Upper lobe of left lung (tissue), 6 donors: ENCODE data around the gene DOCK4. TPM values are rescaled to one million over a fixed set of nuclear protein-coding genes. Genes with fewer than 3 reads are reported as not detected.

ENCODE experiments used
- ATAC-seq, 2 donors: fragments of 200-7000 bp; cut with Tn5 transposase; one replicate each; pipeline ENCODE4 v1.9.1; 2022; ENCODE audit warnings: mild to moderate bottlenecking in 2 of 2, moderate library complexity in 2 of 2; ENCODE audit not compliant: low FRiP score in 2 of 2
- DNase-seq, 2 donors: peaks; one replicate each; pipeline ENCODE4 v3.0.0-alpha.2; 2019 to 2020
- H3K27ac ChIP-seq, 4 donors: fragments of 200-600 bp; sonication (generic); one replicate each; pipeline ENCODE4 v1.5.1; 2016 to 2019
- H3K27me3 ChIP-seq, 4 donors: fragments of 200-600 bp; sonication (generic); one replicate each; pipeline ENCODE4 v1.5.1; 2017 to 2019
- H3K36me3 ChIP-seq, 4 donors: fragments of 200-600 bp; sonication (generic); one replicate each; pipeline ENCODE4 v1.5.1; 2016 to 2019
- H3K4me1 ChIP-seq, 4 donors: fragments of 200-600 bp; sonication (generic); one replicate each; pipeline ENCODE4 v1.5.1; 2018 to 2019
- H3K4me3 ChIP-seq, 4 donors: fragments of 200-600 bp; sonication (generic); one replicate each; pipeline ENCODE4 v1.5.1; 2017 to 2019; ENCODE audit warnings: mild to moderate bottlenecking in 2 of 4, moderate library complexity in 1 of 4
- H3K9me3 ChIP-seq, 4 donors: fragments of 200-600 bp; sonication (generic); one replicate each; pipeline ENCODE4 v1.5.1; 2018 to 2019
- EP300 ChIP-seq, 4 donors: sonication (generic); formaldehyde crosslinking; IDR thresholded peaks; one replicate each; pipeline ENCODE4 v1.5.1; 2017; ENCODE audit warnings: antibody characterized with exemption in 4 of 4, control low read depth in 2 of 4
- POLR2A ChIP-seq, 4 donors: fragments of 450-650 bp; IDR thresholded peaks; one replicate each; pipeline ENCODE4 v1.5.1; 2016 to 2017; ENCODE audit warnings: antibody characterized with exemption in 4 of 4, mild to moderate bottlenecking in 2 of 4
- POLR2AphosphoS5 ChIP-seq, 2 donors: sonication (generic); formaldehyde crosslinking; IDR thresholded peaks; one replicate each; pipeline ENCODE4 v1.5.1; 2017; ENCODE audit warnings: antibody characterized with exemption in 2 of 2
- WGBS, 2 donors: methylation state at CpG; one replicate each; pipeline ENCODE4 v1.1.5; 2017 to 2018; 5-methylcytosine and 5-hydroxymethylcytosine counted together
- small RNA-seq, 4 donors: library from RNA; depleted of rRNA; stranded (forward); fragments of <200 nt; gene quantifications; one replicate each; pipeline ENCODE3, GENCODE V24; 2016
- total RNA-seq, 6 donors: library from RNA; depleted of rRNA in 4 of 6; stranded (reverse); fragments of >200 nt in 4 of 6; gene quantifications; one replicate each; pipeline versions ENCODE4 v1.1.0 to v1.2.1, GENCODE V29; 2016 to 2021
- TF ChIP-seq, protein P1 (sequence below), 6 experiments: fragments of 450-650 bp in 4 of 6; fragments of 200-600 bp in 2 of 6; sonication (generic) in 2 of 6; IDR thresholded peaks; one replicate each; pipeline ENCODE4 v1.5.1; 2016 to 2019; ENCODE audit warnings: antibody characterized with exemption in 6 of 6
- donor health status: DM: no; HTN: no; CAD: no; lungs with moderate emphysema.
- donor health status: DM: no; HTN: yes; CAD: no; lungs with severe emphysema.

The DOCK4 gene
- total RNA-seq, 6 donors from 2014 or later: 53.6 to 166 (median 100) TPM

DNA sequence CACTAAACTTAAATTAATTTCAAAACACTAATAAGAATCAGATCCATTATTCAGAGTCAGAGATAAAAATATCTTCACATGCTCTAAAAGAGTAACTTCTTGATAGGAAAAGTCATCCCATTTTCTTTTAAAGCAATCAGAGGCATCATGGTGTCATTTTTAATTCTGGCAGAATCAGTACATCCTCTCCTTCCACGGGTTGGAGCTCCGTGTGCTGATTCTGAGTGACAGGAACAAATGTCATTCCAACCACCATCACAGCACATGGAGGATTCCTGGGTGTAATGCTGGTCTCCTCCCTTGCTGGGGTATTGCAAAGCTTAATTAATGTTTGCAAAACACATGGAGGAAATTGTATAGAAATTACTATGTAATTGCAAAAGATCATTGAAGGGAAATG lies 529.4 kb downstream of the DOCK4 start:
- TF ChIP-seq, protein P1, sequence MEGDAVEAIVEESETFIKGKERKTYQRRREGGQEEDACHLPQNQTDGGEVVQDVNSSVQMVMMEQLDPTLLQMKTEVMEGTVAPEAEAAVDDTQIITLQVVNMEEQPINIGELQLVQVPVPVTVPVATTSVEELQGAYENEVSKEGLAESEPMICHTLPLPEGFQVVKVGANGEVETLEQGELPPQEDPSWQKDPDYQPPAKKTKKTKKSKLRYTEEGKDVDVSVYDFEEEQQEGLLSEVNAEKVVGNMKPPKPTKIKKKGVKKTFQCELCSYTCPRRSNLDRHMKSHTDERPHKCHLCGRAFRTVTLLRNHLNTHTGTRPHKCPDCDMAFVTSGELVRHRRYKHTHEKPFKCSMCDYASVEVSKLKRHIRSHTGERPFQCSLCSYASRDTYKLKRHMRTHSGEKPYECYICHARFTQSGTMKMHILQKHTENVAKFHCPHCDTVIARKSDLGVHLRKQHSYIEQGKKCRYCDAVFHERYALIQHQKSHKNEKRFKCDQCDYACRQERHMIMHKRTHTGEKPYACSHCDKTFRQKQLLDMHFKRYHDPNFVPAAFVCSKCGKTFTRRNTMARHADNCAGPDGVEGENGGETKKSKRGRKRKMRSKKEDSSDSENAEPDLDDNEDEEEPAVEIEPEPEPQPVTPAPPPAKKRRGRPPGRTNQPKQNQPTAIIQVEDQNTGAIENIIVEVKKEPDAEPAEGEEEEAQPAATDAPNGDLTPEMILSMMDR (IDR thresholded peaks at IDR 0.05): no peak
- TF ChIP-seq POLR2A (IDR thresholded peaks at IDR 0.05) (no peak), EP300 (IDR thresholded peaks at IDR 0.05) (no peak), POLR2AphosphoS5 (IDR thresholded peaks at IDR 0.05) (no peak)
- DNase-seq (no peak), ATAC-seq (no peak)
- Histone ChIP-seq H3K27me3 (no peaks in the 10 kb centered on the region), H3K9me3 (no peaks in the 10 kb centered on the region), H3K4me1 (no peaks in the 10 kb centered on the region), H3K27ac (no peak overlapping the region), H3K36me3 (no peaks in the 10 kb centered on the region), H3K4me3 (no peak overlapping the region)
- 23 to 67% methylated on average over 2 of the region's 2 CpGs for WGBS, 2 donors

Small RNA genes lying within 50 kb of the gene (small RNA-seq; reads per million reads assigned to genes)
- 0 reads per million in 4 donors for gene RNA5SP237

Other genes starting within 250 kb of the DOCK4 start
- 10 to 100 TPM; 20.8 to 63.1 (median 34.8) TPM for gene ZNF277, start 296 bp upstream of the DOCK4 start, total RNA-seq
- gene IFRD1, start 244.1 kb upstream of the DOCK4 start, total RNA-seq: 10 to 100 TPM; 28.8 to 95.3 (median 49.2) TPM